Measurements from ENCODE around the gene PRKCA.
A peak's percentile ranks its signal among the peaks of the same experiment; 100 is the strongest.

Gene PRKCA

DNA sequence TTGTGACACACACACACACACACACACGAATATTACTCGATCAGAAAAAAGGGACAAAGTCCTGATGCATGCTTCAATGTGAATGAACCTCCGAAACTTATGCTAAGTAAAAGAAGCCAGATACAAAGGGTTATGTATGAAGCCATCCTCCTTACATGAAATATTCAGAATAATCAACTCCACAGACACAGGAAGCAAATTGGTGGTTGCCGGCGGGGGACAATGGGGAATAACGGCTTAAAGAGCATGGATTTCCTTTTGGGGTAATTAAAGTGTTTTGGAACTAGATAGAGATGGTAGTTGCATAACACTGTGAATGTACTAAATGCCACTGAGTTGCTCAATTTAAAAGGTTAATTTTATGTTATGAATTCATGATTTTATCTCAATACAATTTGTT lies 524.4 kb downstream of the PRKCA start:
- Histone ChIP-seq H3K36me3 (ENCODE audit: insufficient read depth, low read length) (no peaks in the 10 kb centered on the region), H3K9ac (ENCODE audit: insufficient read length) (no peak overlapping the region), H3K4me3 (no peak overlapping the region), H3K9me3 (ENCODE audit: low read depth, low read length) (no peaks in the 10 kb centered on the region), H3K27ac (no peak overlapping the region)
- DNase-seq (ENCODE audit: low read depth, low spot score): peak; percentile 80
- TF ChIP-seq FOXP2 (optimal IDR thresholded peaks at IDR 0.05; ENCODE audit: control extremely low read depth, extremely low read length, insufficient read depth) (no peak), EZH2 (IDR thresholded peaks at IDR 0.05) (no peak), POLR2AphosphoS5 (IDR thresholded peaks at IDR 0.05; ENCODE audit: borderline replicate concordance, low read depth, low read length) (no peak)

DNA sequence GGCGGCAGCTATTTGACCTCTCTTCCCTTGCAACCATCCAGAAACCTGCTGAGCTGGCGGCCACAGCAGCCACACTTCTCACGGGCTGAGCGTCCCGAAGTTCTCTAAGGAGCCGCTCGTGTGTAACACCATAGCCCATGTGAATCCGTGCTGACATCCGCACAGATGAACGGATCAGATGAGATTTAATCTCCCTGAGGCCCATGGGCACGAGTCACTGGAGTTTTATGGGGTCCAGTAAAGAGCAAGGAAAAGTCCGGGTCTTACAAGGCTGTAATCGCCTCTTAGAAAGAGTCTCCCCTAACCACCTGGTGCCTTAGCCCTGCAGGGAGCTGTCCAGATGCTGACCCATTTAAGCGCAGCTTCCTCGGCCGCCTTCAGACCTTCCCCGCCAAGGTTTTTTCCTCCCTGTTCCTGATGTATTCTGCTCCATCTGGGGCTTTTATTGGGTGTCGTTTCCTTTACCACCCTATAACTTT lies 527.0 kb downstream of the PRKCA start:
- Histone ChIP-seq H3K9ac (ENCODE audit: insufficient read length) (no peak overlapping the region), H3K27ac (no peak overlapping the region), H3K4me3 (no peak overlapping the region), H3K9me3 (ENCODE audit: low read depth, low read length) (no peaks in the 10 kb centered on the region), H3K36me3 (ENCODE audit: insufficient read depth, low read length) (no peaks in the 10 kb centered on the region)
- DNase-seq (ENCODE audit: low read depth, low spot score): no peak
- TF ChIP-seq FOXP2 (optimal IDR thresholded peaks at IDR 0.05; ENCODE audit: control extremely low read depth, extremely low read length, insufficient read depth): no peak
- no peak for TF ChIP-seq EZH2 (IDR thresholded peaks at IDR 0.05)
- TF ChIP-seq POLR2AphosphoS5 (IDR thresholded peaks at IDR 0.05; ENCODE audit: borderline replicate concordance, low read depth, low read length): no peak

DNA sequence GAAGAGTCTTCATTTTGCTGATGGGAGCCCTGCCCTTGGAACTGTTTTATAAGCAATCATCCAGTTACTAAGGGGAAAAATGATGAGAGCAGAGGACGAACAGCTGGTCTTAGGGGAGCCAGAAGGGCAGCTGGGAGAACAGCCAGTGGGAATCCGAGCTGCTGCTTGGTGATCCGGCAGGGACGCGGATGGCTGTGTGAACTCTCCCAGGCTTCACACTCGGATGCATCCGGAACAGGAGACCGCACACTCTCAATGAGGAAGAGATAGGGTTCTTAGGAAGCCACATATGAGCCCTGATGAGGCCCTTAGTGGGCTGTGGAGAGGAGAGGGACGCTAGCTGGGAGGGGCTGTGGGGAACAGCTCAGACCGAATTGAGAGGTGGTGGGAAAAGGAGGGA lies 527.5 kb downstream of the PRKCA start:
- no peaks in the 10 kb centered on the region for H3K36me3 ChIP-seq (ENCODE audit: insufficient read depth, low read length)
- no peak overlapping the region for H3K4me3 ChIP-seq
- no peak overlapping the region for H3K27ac ChIP-seq
- TF ChIP-seq EZH2 (IDR thresholded peaks at IDR 0.05): no peak
- TF ChIP-seq FOXP2 (optimal IDR thresholded peaks at IDR 0.05; ENCODE audit: control extremely low read depth, extremely low read length, insufficient read depth): no peak
- TF ChIP-seq POLR2AphosphoS5 (IDR thresholded peaks at IDR 0.05; ENCODE audit: borderline replicate concordance, low read depth, low read length): no peak
- no peak for DNase-seq (ENCODE audit: low read depth, low spot score)
- no peaks in the 10 kb centered on the region for H3K9me3 ChIP-seq (ENCODE audit: low read depth, low read length)
- no peak overlapping the region for H3K9ac ChIP-seq (ENCODE audit: insufficient read length)

DNA sequence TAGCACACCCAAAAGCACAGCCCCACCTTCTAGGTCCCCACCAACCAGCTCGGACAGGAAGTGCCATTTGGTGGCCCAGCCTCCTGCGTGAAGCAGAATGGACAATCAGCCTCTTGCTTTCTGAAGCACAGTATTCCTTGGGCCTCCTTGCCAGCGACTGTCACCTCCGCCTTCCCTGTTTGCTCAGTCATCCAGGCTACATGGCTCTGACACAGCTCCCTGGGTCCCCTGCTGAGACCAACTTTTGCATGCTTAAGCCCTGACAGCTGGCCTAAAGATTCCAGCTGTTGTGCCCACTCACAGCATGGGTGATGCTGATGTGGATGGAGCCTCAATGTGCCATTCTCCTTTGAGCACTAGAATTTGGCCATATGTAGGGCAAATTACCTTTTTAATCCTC lies 528.0 kb downstream of the PRKCA start:
- Histone ChIP-seq H3K9ac (ENCODE audit: insufficient read length) (no peak overlapping the region), H3K9me3 (ENCODE audit: low read depth, low read length) (no peaks in the 10 kb centered on the region), H3K36me3 (ENCODE audit: insufficient read depth, low read length) (no peaks in the 10 kb centered on the region), H3K27ac (no peak overlapping the region), H3K4me3 (no peak overlapping the region)
- TF ChIP-seq POLR2AphosphoS5 (IDR thresholded peaks at IDR 0.05; ENCODE audit: borderline replicate concordance, low read depth, low read length) (no peak), EZH2 (IDR thresholded peaks at IDR 0.05) (no peak), FOXP2 (optimal IDR thresholded peaks at IDR 0.05; ENCODE audit: control extremely low read depth, extremely low read length, insufficient read depth) (no peak)
- DNase-seq (ENCODE audit: low read depth, low spot score): no peak

DNA sequence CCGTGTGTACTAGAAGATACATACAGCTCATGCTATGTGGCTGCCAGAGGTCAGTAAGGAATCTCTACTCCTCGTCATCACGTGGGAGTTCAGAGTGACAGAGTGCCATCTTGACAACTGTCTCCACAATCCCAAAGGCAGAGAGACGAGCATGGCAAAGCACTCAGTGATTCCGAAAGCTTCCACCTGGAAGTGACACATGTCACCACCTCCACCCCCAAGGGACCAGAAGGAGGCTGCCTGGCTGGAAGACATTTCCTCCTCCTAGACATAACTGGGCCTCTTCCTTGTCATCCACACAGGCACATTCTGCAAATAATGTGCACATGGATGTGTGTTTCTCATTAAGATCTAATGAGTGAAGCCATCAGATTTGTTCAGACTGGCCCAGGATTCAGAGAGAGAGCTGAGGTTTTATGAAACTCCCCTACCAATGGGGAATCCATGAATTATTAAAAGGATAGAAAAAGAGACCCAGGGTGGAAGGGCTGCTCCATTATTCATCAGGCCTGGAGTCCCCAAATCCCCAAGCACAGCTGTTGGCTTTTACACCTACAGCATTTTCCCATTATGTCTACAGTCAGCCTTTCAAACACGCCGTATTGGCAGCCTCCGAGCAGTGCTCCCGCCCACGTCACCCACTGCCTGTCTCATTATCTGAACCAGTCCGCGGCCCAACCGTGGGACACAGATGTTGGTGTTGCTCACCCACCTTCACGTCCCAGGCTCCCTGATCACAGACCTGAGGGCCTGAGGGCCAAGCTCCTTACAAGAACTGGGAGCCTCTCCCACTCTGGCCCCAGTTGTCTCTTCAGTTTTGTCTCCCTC lies 529.2 kb downstream of the PRKCA start:
- TF ChIP-seq FOXP2 (optimal IDR thresholded peaks at IDR 0.05; ENCODE audit: control extremely low read depth, extremely low read length, insufficient read depth) (no peak), EZH2 (IDR thresholded peaks at IDR 0.05) (no peak), POLR2AphosphoS5 (IDR thresholded peaks at IDR 0.05; ENCODE audit: borderline replicate concordance, low read depth, low read length) (no peak)
- Histone ChIP-seq H3K9ac (ENCODE audit: insufficient read length) (no peak overlapping the region), H3K27ac (no peak overlapping the region), H3K4me3 (no peak overlapping the region), H3K9me3 (ENCODE audit: low read depth, low read length) (no peaks in the 10 kb centered on the region), H3K36me3 (ENCODE audit: insufficient read depth, low read length) (no peaks in the 10 kb centered on the region)
- no peak for DNase-seq (ENCODE audit: low read depth, low spot score)

DNA sequence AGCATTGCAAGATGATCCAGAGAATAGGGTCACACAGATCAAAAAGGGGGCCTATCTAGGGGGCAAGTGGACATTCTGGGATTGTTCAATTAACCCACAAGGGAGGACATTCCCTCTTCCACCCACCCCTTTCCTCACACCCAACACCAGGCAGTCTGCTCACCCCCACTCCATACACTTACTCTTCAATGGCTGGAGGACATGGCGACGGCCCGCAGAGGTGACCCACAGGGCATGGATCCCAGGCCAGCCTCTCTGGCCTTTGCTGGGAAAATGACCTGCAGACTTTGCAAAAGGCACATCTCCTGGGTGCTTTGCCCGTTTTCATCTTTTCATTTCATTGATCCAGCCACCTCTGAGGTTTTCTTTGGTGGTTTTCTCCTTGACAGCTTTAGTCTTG lies 530.8 kb downstream of the PRKCA start:
- TF ChIP-seq POLR2AphosphoS5 (IDR thresholded peaks at IDR 0.05; ENCODE audit: borderline replicate concordance, low read depth, low read length) (no peak), EZH2 (IDR thresholded peaks at IDR 0.05) (no peak), FOXP2 (optimal IDR thresholded peaks at IDR 0.05; ENCODE audit: control extremely low read depth, extremely low read length, insufficient read depth) (no peak)
- Histone ChIP-seq H3K4me3 (no peak overlapping the region), H3K9ac (ENCODE audit: insufficient read length) (no peak overlapping the region), H3K36me3 (ENCODE audit: insufficient read depth, low read length) (no peaks in the 10 kb centered on the region), H3K27ac (no peak overlapping the region), H3K9me3 (ENCODE audit: low read depth, low read length) (no peaks in the 10 kb centered on the region)
- no peak for DNase-seq (ENCODE audit: low read depth, low spot score)

DNA sequence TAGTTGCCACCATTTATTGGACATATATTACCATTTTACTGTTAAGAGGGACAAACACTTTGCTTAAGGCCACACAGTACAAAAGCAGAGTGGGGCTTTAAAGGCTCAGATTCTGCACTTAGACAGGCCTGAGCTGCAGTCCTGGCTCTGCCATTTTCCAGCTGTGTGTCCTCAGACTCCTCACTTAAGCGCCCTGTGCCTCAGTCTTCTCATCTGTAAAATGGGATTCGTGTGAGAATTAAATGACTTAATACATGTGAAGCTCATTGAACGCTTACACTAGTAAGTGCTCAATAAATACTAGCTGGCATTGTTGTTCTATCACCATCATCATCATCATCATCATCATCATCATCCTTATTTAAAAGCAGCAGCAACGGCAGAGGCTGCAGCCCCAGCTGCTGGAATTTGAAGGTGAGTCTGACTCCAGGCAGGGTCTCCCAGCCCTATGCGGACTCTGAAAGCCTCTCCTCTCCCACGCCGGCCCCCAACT lies 532.1 kb downstream of the PRKCA start:
- peak overlapping the region; percentile 63 for H3K4me3 ChIP-seq
- no peak for DNase-seq (ENCODE audit: low read depth, low spot score)

DNA sequence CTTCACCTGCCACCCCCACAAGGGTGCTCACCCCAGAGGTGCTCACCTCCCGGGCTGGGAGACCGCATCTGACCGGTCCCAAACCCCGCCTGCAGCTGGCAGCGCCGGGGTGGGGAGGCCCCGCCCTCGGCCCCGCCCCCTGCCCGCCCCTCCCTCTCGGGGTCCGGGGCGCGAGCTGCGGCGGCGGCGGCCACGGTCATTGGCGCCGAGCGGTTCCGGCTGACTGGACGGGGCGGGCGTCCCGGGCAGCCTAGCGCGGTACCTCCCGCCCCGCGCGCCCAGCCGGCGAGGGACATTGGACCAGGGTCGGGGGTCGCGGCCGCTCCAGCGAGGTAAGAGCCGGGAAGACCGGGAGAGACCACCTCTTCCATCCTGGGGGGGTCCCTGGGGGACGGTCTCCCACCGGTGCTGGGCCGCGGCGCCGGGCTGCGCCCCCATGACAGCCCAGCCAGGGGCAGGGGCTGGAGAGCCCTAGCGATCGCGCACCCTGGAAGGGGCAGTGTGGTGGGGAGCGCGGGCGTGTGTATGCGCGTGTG lies 532.6 kb downstream of the PRKCA start, which contains the start of gene CACNG5:
Gene CACNG5 (plus strand): TSS at position 199 of the 536 bp plus-strand sequence. CDS start 42,216 bp downstream, outside the sequence.
- Histone ChIP-seq H3K36me3 (ENCODE audit: insufficient read depth, low read length) (no peaks in the 10 kb centered on the region), H3K4me3 (peak within 1 kb of the TSS; percentile 63), H3K27ac (no peak within 1 kb of the TSS), H3K9me3 (ENCODE audit: low read depth, low read length) (no peaks in the 10 kb centered on the region), H3K9ac (ENCODE audit: insufficient read length) (no peak within 1 kb of the TSS)
- no peak for DNase-seq (ENCODE audit: low read depth, low spot score)
- TF ChIP-seq FOXP2 (optimal IDR thresholded peaks at IDR 0.05; ENCODE audit: control extremely low read depth, extremely low read length, insufficient read depth) (no peak), EZH2 (IDR thresholded peaks at IDR 0.05) (no peak), POLR2AphosphoS5 (IDR thresholded peaks at IDR 0.05; ENCODE audit: borderline replicate concordance, low read depth, low read length) (no peak)

More for the DNA sequence above, 532.1 kb downstream of the PRKCA start:
- Histone ChIP-seq H3K9ac (ENCODE audit: insufficient read length) (no peak overlapping the region), H3K27ac (no peak overlapping the region), H3K9me3 (ENCODE audit: low read depth, low read length) (no peaks in the 10 kb centered on the region), H3K36me3 (ENCODE audit: insufficient read depth, low read length) (no peaks in the 10 kb centered on the region)
- TF ChIP-seq POLR2AphosphoS5 (IDR thresholded peaks at IDR 0.05; ENCODE audit: borderline replicate concordance, low read depth, low read length) (no peak), EZH2 (IDR thresholded peaks at IDR 0.05) (no peak), FOXP2 (optimal IDR thresholded peaks at IDR 0.05; ENCODE audit: control extremely low read depth, extremely low read length, insufficient read depth) (no peak)

All from SK-N-MC (cell line).